Nephron progenitor cell (in vitro differentiated cells): ENCODE data around the gene TNFRSF21.
"Not testable (repeated sequence)": the region's sequence is repeated elsewhere in the genome, so short reads cannot be mapped to it uniquely, and the experiment has no call there.

Source experiments
- DNase-seq: peaks from one replicate; pipeline ENCODE4 v3.0.0; 2021
- H3K27ac Mint-ChIP-seq: 2 replicates; pipeline ENCODE4 v1.8.0; 2021; ENCODE audit warnings: mild to moderate bottlenecking, moderate library complexity, mixed read lengths
- H3K27me3 Mint-ChIP-seq: 2 replicates; pipeline ENCODE4 v1.8.0; 2021; ENCODE audit warnings: mild to moderate bottlenecking, low read depth, mixed read lengths; ENCODE audit not compliant: poor library complexity
- H3K36me3 Mint-ChIP-seq: 2 replicates; pipeline ENCODE4 v1.8.0; 2021; ENCODE audit warnings: low read depth, mixed read lengths
- H3K4me1 Mint-ChIP-seq: 2 replicates; pipeline ENCODE4 v1.8.0; 2021; ENCODE audit warnings: mixed read lengths
- H3K4me3 Mint-ChIP-seq: 2 replicates; pipeline ENCODE4 v1.8.0; 2021; ENCODE audit warnings: mild to moderate bottlenecking, moderate library complexity, mixed read lengths
- H3K9me3 Mint-ChIP-seq: 2 replicates; pipeline ENCODE4 v1.8.0; 2021; ENCODE audit warnings: mild to moderate bottlenecking, moderate library complexity, mixed read lengths
- TF ChIP-seq, protein P1 (sequence below): fragments of 200-600 bp; sonication (generic); IDR thresholded peaks from 2 replicates; pipeline ENCODE4 v1.5.0; 2021; ENCODE audit warnings: antibody characterized with exemption

The TNFRSF21 gene

DNA sequence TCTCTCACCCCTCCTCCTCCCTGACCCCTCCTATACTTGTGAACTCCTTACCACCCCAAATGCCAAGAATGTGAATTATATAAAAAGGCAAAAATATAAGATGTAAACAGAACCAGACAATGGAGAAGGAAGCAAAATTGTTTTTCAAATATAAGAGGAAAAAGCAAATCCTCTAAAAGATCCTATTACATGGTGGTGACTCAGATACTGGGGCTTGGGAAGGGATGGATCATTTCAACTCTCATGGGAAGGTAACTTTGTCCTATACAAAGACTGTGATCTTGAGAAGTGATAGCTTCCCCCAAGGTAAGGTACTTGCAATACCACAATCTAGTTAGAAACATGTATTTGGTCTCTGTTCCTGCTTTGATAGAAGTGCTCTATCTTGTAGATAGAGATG lies 24.6 kb upstream of the TNFRSF21 start:
- no peak overlapping the region for H3K27ac Mint-ChIP-seq
- H3K36me3 Mint-ChIP-seq: no peaks in the 10 kb centered on the region
- H3K9me3 Mint-ChIP-seq: peaks cover 32% of the 10 kb centered on the region
- H3K27me3 Mint-ChIP-seq: no peaks in the 10 kb centered on the region
- no peaks in the 10 kb centered on the region for H3K4me1 Mint-ChIP-seq
- H3K4me3 Mint-ChIP-seq: no peak overlapping the region
- TF ChIP-seq, protein P1, sequence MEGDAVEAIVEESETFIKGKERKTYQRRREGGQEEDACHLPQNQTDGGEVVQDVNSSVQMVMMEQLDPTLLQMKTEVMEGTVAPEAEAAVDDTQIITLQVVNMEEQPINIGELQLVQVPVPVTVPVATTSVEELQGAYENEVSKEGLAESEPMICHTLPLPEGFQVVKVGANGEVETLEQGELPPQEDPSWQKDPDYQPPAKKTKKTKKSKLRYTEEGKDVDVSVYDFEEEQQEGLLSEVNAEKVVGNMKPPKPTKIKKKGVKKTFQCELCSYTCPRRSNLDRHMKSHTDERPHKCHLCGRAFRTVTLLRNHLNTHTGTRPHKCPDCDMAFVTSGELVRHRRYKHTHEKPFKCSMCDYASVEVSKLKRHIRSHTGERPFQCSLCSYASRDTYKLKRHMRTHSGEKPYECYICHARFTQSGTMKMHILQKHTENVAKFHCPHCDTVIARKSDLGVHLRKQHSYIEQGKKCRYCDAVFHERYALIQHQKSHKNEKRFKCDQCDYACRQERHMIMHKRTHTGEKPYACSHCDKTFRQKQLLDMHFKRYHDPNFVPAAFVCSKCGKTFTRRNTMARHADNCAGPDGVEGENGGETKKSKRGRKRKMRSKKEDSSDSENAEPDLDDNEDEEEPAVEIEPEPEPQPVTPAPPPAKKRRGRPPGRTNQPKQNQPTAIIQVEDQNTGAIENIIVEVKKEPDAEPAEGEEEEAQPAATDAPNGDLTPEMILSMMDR: no peak
- DNase-seq: no peak

DNA sequence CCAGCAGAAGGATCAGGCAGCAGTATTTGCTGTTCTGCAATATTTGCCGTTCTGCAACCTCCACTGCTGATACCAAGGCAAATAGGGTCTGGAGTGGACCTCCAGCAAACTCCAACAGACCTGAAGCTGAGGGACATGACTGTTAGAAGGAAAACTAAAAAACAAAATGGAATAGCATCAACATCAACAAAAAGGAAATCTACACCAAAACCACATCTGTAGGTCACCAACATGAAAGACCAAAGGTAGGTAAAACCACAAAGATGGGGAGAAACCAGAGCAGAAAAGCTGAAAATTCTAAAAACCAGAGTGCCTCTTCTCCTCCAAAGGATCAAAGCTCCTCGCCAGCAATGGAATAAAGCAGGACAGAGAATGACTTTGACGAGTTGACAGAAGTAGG lies 18.9 kb upstream of the TNFRSF21 start:
- H3K4me1 Mint-ChIP-seq, H3K4me3 Mint-ChIP-seq, DNase-seq, H3K27me3 Mint-ChIP-seq, H3K36me3 Mint-ChIP-seq, H3K27ac Mint-ChIP-seq: not testable (repeated sequence)
- H3K9me3 Mint-ChIP-seq: peaks cover 37% of the 10 kb centered on the region

DNA sequence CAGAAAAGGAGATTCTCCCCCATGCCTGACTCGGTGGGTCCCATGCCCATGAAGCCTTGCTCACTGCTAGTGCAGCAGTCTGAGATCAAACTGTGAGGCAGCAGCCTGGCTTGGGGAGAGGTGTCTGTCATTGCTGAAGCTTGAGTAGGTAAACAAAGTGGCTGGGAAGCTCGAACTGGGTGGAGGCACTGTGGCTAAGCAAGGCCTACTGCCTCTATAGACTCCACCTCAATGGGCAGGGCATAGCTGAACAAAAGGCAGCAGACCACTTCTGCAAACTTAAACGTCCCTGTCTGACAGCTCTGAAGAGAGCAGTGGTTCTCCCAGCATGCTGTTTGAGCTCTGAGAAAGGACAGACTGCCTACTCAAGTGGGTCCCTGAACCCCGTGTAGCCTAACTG lies 18.4 kb upstream of the TNFRSF21 start:
- not testable (repeated sequence) for H3K4me1 Mint-ChIP-seq, H3K36me3 Mint-ChIP-seq, H3K27ac Mint-ChIP-seq, H3K27me3 Mint-ChIP-seq, H3K4me3 Mint-ChIP-seq, DNase-seq
- H3K9me3 Mint-ChIP-seq: peaks cover 36% of the 10 kb centered on the region

DNA sequence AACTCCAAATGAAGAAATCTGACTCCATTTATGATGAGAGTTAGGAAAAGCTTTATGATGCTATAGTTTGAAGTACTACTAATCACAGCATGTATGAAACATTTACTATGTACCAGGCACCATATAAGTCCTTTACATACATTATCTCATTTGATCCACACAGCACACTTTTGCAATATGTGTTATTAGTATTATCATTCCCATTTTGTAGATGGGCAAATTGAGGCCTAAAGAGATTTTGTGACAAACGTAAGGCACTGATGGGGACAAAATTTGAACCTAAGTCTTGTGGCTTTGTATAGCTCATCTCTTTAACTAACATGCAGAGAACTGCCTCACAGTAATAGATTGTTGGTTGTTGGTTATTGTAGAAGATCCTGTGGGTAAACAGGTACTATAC lies 14.2 kb upstream of the TNFRSF21 start:
- no peaks in the 10 kb centered on the region for H3K4me1 Mint-ChIP-seq
- H3K4me3 Mint-ChIP-seq: no peak overlapping the region
- no peaks in the 10 kb centered on the region for H3K36me3 Mint-ChIP-seq
- DNase-seq: no peak
- peaks cover 7% of the 10 kb centered on the region for H3K9me3 Mint-ChIP-seq
- H3K27me3 Mint-ChIP-seq: no peaks in the 10 kb centered on the region
- TF ChIP-seq, protein P1: no peak
- no peak overlapping the region for H3K27ac Mint-ChIP-seq

DNA sequence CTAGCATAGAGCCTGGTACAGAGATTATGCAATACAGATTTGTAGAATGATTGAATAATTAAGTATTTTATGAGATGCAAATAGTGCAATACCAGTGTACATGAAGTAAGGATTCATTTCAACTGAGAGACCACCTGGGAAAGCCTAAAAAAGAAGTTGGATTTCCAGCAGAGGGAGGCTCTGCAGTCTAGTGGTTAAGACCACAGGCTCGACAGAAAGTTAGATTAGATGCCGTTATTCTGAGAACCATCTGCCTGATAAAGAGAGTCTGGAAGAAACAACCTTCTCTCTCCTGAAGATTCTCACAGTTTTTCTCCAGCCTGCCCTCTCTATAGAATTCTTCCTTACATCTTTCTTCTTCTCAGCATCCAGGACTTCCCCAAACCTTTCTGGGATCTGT lies 13.6 kb upstream of the TNFRSF21 start:
- H3K27me3 Mint-ChIP-seq: no peaks in the 10 kb centered on the region
- TF ChIP-seq, protein P1: no peak
- no peak for DNase-seq
- H3K4me3 Mint-ChIP-seq: no peak overlapping the region
- no peaks in the 10 kb centered on the region for H3K4me1 Mint-ChIP-seq
- peaks cover under 1% of the 10 kb centered on the region for H3K9me3 Mint-ChIP-seq
- no peaks in the 10 kb centered on the region for H3K36me3 Mint-ChIP-seq
- H3K27ac Mint-ChIP-seq: no peak overlapping the region

DNA sequence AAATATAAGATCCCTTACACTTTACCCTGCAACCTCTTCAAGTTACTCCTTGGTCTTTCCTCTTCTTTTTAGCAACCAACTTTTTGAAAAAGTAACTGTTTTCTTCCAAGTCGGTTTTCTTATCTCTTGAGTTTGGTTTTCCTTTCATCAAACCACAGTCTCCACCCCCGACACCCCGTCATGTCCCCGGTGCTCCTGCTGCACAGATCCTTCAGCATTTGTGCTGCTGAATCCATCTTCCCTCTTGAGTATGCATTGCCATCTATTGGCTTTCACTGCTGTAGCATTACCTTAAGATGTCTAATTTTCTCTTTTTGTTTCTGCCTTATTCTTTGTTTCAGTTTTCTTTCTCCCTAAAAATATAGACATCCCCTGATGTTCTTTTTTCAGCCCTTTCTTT lies 11.9 kb upstream of the TNFRSF21 start:
- TF ChIP-seq, protein P1: no peak
- DNase-seq: no peak

DNA sequence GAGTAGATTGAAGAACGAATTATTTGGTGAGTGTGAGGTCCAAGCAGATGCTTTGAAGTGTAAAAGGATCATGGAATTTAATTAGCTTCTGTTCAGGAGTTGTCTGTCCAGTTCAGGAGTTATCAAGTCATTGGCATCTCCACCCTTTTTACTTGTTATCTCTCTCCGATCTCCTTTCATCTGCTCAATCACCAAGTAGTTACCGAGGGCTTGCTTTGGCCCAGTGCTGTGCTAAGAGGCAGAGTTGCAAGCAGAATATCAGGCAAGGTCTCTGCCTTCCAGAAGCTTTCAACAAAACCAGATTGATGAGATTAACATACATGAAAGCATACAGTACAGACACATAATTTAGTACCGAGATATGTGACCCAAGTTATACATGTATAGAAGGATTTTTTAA lies 10.2 kb upstream of the TNFRSF21 start:
- Mint-ChIP-seq H3K27ac (no peak overlapping the region), H3K9me3 (peaks cover 18% of the 10 kb centered on the region), H3K4me3 (no peak overlapping the region), H3K4me1 (no peaks in the 10 kb centered on the region), H3K27me3 (peaks cover 2% of the 10 kb centered on the region), H3K36me3 (peaks cover 4% of the 10 kb centered on the region)
- DNase-seq: no peak
- TF ChIP-seq, protein P1: no peak

More for the DNA sequence above, 11.9 kb upstream of the TNFRSF21 start:
- peaks cover 8% of the 10 kb centered on the region for H3K9me3 Mint-ChIP-seq
- no peaks in the 10 kb centered on the region for H3K4me1 Mint-ChIP-seq
- H3K27ac Mint-ChIP-seq: no peak overlapping the region
- peaks cover 4% of the 10 kb centered on the region for H3K36me3 Mint-ChIP-seq
- no peak overlapping the region for H3K4me3 Mint-ChIP-seq
- no peaks in the 10 kb centered on the region for H3K27me3 Mint-ChIP-seq
